GM10266 (cell line): ENCODE results near the gene IFI44.

Experiments used
- DNase-seq: peaks from one replicate; pipeline ENCODE4 v3.0.0; 2012; ENCODE audit errors: extremely low spot score
- CTCF ChIP-seq: IDR thresholded peaks from 2 replicates; pipeline ENCODE4 v1.5.1; 2012; ENCODE audit warnings: mild to moderate bottlenecking, low read depth; ENCODE audit not compliant: control insufficient read depth, insufficient read depth; ENCODE audit errors: missing control alignments

The IFI44 gene

GRCh38 chr1:78690516-78690915, 40.9 kb downstream of the IFI44 start:
- TF ChIP-seq CTCF: no peak
- DNase-seq: no peak

- no peak for TF ChIP-seq CTCF
- no peak for DNase-seq
Observed at GRCh38 chr1:78691995-78692747, 42.5 kb downstream of the IFI44 start.

GRCh38 chr1:78699813-78700212, 50.2 kb downstream of the IFI44 start:
- no peak for DNase-seq
- no peak for TF ChIP-seq CTCF

GRCh38 chr1:78702426-78702825, 52.8 kb downstream of the IFI44 start:
- no peak for TF ChIP-seq CTCF
- no peak for DNase-seq

- TF ChIP-seq CTCF: no peak
- no peak for DNase-seq
Observed at GRCh38 chr1:78703806-78704205, 54.2 kb downstream of the IFI44 start.

GRCh38 chr1:78712467-78713051, 62.9 kb downstream of the IFI44 start:
- no peak for TF ChIP-seq CTCF
- DNase-seq: no peak

- TF ChIP-seq CTCF: no peak
- no peak for DNase-seq
Observed at GRCh38 chr1:78713297-78713696, 63.7 kb downstream of the IFI44 start.
